Osteocyte (in vitro differentiated cells): ENCODE measurements around the gene MAP3K2. TPM values are rescaled to one million over a fixed set of nuclear protein-coding genes. Genes with fewer than 3 reads are reported as not detected.

Experiments used
- DNase-seq: peaks from one replicate; pipeline ENCODE4 v3.0.0; 2021; ENCODE audit warnings: mixed read lengths; ENCODE audit not compliant: unreplicated experiment; ENCODE audit errors: extremely low spot score
- H3K27ac Mint-ChIP-seq: one replicate; pipeline ENCODE4 v1.8.0; 2021; ENCODE audit warnings: mild to moderate bottlenecking, mixed read lengths; ENCODE audit not compliant: unreplicated experiment
- H3K27me3 Mint-ChIP-seq: one replicate; pipeline ENCODE4 v1.8.0; 2021; ENCODE audit warnings: mixed read lengths; ENCODE audit not compliant: unreplicated experiment
- H3K36me3 Mint-ChIP-seq: one replicate; pipeline ENCODE4 v1.8.0; 2021; ENCODE audit warnings: mixed read lengths; ENCODE audit not compliant: unreplicated experiment
- H3K4me1 Mint-ChIP-seq: one replicate; pipeline ENCODE4 v1.8.0; 2021; ENCODE audit warnings: mixed read lengths; ENCODE audit not compliant: unreplicated experiment
- H3K4me3 Mint-ChIP-seq: one replicate; pipeline ENCODE4 v1.8.0; 2021; ENCODE audit warnings: mild to moderate bottlenecking, moderate library complexity, mixed read lengths; ENCODE audit not compliant: unreplicated experiment
- H3K9me3 Mint-ChIP-seq: one replicate; pipeline ENCODE4 v1.8.0; 2021; ENCODE audit warnings: mixed read lengths; ENCODE audit not compliant: unreplicated experiment
- CTCF ChIP-seq: fragments of 200-600 bp; sonication (generic); IDR thresholded peaks from 2 replicates; pipeline ENCODE4 v1.5.0; 2021; ENCODE audit warnings: antibody characterized with exemption, mild to moderate bottlenecking, moderate library complexity
- total RNA-seq: library from RNA; stranded (reverse); gene quantifications from 2 replicates; pipeline ENCODE4 v1.2.1, GENCODE V29; 2021

Gene MAP3K2
- total RNA-seq, 1 donor from 2014 or later, result 60.9 TPM

- H3K27me3 Mint-ChIP-seq, result no peaks in the 10 kb centered on the region
- peaks cover 17% of the 10 kb centered on the region for H3K36me3 Mint-ChIP-seq
- H3K9me3 Mint-ChIP-seq, result peaks cover 19% of the 10 kb centered on the region
- H3K27ac Mint-ChIP-seq, result peak overlapping the region; percentile 39
- no peak for DNase-seq
- TF ChIP-seq CTCF, result no peak
- H3K4me1 Mint-ChIP-seq, result peaks cover 22% of the 10 kb centered on the region
- H3K4me3 Mint-ChIP-seq, result no peak overlapping the region
Observed at GRCh38 chr2:127370010-127370409, 17.8 kb downstream of the MAP3K2 start.

GRCh38 chr2:127365211-127365643, 22.5 kb downstream of the MAP3K2 start:
- Mint-ChIP-seq H3K4me1 (peaks cover 31% of the 10 kb centered on the region), H3K27me3 (no peaks in the 10 kb centered on the region), H3K36me3 (no peaks in the 10 kb centered on the region), H3K4me3 (no peak overlapping the region), H3K27ac (no peak overlapping the region), H3K9me3 (no peaks in the 10 kb centered on the region)
- TF ChIP-seq CTCF, result no peak
- no peak for DNase-seq

DNA sequence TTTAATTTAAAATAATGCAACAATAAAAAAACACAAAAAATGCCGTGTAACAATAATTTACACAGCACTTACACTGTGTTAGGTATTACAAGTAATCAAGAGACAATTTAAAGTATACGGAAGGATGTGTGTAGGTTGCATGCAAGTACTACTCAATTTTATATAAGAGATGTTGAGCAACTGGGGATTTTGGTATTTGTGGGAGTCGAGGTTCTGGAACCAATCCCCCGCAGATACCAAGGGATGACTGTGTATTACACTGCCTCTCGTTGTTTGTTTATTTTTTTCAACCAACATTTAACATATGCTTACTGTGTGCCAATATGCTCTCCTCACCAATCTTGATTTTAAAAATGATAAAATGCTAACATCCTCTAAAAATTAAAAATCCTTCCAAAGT, 24.8 kb downstream of the MAP3K2 start:
- Mint-ChIP-seq H3K27ac (no peak overlapping the region), H3K4me3 (no peak overlapping the region), H3K36me3 (no peaks in the 10 kb centered on the region), H3K27me3 (no peaks in the 10 kb centered on the region), H3K9me3 (no peaks in the 10 kb centered on the region), H3K4me1 (peaks cover 29% of the 10 kb centered on the region)
- TF ChIP-seq CTCF, result no peak
- no peak for DNase-seq

GRCh38 chr2:127361929-127362885, 25.6 kb downstream of the MAP3K2 start:
- TF ChIP-seq CTCF, result no peak
- Mint-ChIP-seq H3K27me3 (no peaks in the 10 kb centered on the region), H3K36me3 (no peaks in the 10 kb centered on the region), H3K27ac (no peak overlapping the region), H3K4me3 (no peak overlapping the region), H3K9me3 (no peaks in the 10 kb centered on the region), H3K4me1 (peaks cover 29% of the 10 kb centered on the region)
- DNase-seq, result no peak

GRCh38 chr2:127360242-127360641, 27.5 kb downstream of the MAP3K2 start:
- H3K9me3 Mint-ChIP-seq, result peaks cover 5% of the 10 kb centered on the region
- H3K27me3 Mint-ChIP-seq, result no peaks in the 10 kb centered on the region
- H3K27ac Mint-ChIP-seq, result no peak overlapping the region
- no peak for DNase-seq
- no peak for TF ChIP-seq CTCF
- H3K4me3 Mint-ChIP-seq, result no peak overlapping the region
- H3K36me3 Mint-ChIP-seq, result peaks cover 7% of the 10 kb centered on the region
- peaks cover 30% of the 10 kb centered on the region for H3K4me1 Mint-ChIP-seq
